Measurements from ENCODE around the gene ZDHHC3.
A peak's percentile ranks its signal among the peaks of the same experiment; 100 is the strongest.

Gene ZDHHC3

DNA sequence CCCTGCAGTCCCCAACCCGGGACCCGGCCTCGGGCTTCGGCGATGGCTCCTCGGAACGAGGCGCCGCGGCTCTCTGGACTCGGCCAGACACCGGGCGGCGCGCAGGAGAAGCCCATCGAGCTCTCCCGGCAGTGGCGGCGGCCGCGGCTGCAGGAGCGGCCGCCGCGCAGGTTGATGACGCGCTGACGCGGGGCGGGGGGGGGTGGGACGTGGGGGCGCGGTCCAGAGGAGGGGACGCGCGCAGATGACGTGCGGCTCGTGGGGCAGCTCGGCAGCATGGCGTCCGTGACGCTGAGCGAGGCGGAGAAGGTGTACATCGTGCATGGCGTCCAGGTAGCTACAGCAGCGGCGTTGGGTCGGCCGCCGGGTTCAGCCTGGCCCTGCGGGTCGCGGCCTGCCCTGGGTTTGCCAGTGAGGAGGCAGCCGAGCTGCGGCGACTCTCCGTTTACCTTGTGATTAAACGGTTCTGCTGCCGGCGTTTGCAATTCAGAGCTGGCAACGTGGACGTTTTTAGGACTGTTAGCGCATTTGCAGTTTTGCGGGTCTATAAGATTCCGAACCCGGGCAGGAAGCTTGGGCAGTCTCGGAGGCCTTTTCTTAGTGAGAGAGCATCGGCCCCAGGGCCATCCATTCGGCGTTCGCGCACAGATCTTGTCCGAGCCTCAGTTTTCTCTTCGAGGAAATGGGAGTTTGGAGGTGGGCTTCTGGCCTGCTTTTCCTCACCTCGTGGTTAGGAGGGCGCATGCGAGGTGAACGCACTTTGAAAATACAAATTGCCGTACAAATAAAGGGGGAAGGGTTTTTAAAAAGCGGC lies at the start of gene ZDHHC3, which contains the start of gene EXOSC7:
TSS of gene ZDHHC3 (minus strand) at position 173 of the 814 bp plus-strand sequence. CDS start 16,738 bp downstream, outside the sequence.
TSS of gene EXOSC7 (plus strand) at position 243 of the 814 bp plus-strand sequence. CDS start at position 277, 34 bp downstream.
- no peaks in the 10 kb centered on the region for H3K36me3 ChIP-seq (ENCODE audit: insufficient read depth, low read length)
- no peaks in the 10 kb centered on the region for H3K9me3 ChIP-seq (ENCODE audit: insufficient read depth, low read depth, low read length)
- H3K27me3 ChIP-seq (ENCODE audit: insufficient read depth, low read length, poor library complexity, severe bottlenecking): no peaks in the 10 kb centered on the region
- peak within 1 kb of the TSS; percentile 96 for H3K4me2 ChIP-seq (ENCODE audit: low read depth, low read length, poor library complexity, severe bottlenecking)
- peaks cover 66% of the 10 kb centered on the region for H3K4me1 ChIP-seq (ENCODE audit: insufficient read depth, low read length, poor library complexity, severe bottlenecking)
- peak within 1 kb of the TSS; percentile 80 for H3K9ac ChIP-seq (ENCODE audit: low read depth, low read length, poor library complexity, severe bottlenecking)
- no peaks in the 10 kb centered on the region for H3K9me2 ChIP-seq (replicated peaks; ENCODE audit: low read depth, low read length)
- peaks cover 91% of the 10 kb centered on the region for H3K79me2 ChIP-seq (ENCODE audit: insufficient read depth, low read length)
- H4K20me1 ChIP-seq (ENCODE audit: insufficient read depth, low read length, poor library complexity, severe bottlenecking): peaks cover 42% of the 10 kb centered on the region
- TF ChIP-seq CTCF (conservative IDR thresholded peaks at IDR 0.05; ENCODE audit: low read length): no peak
- no peak for TF ChIP-seq EZH2phosphoT487 (IDR thresholded peaks at IDR 0.05; ENCODE audit: borderline replicate concordance)
- peak within 1 kb of the TSS; percentile 99 for H2AFZ ChIP-seq (ENCODE audit: low read length)
- H3F3A ChIP-seq (ENCODE audit: low read depth): peaks cover 3% of the 10 kb centered on the region; the same call in 1 of the 2 replicates
- H3K4me3 ChIP-seq (ENCODE audit: low read length, poor library complexity, severe bottlenecking): peak within 1 kb of the TSS; percentile 81

GRCh38 chr3:45024542-45025255 lies 48.7 kb upstream of the ZDHHC3 start:
- Histone ChIP-seq H3K9me2 (replicated peaks; ENCODE audit: low read depth, low read length) (no peaks in the 10 kb centered on the region), H3K79me2 (ENCODE audit: insufficient read depth, low read length) (no peaks in the 10 kb centered on the region), H3K4me2 (ENCODE audit: low read depth, low read length, poor library complexity, severe bottlenecking) (no peak overlapping the region), H4K20me1 (ENCODE audit: insufficient read depth, low read length, poor library complexity, severe bottlenecking) (no peaks in the 10 kb centered on the region), H3K9me3 (ENCODE audit: insufficient read depth, low read depth, low read length) (no peaks in the 10 kb centered on the region), H2AFZ (ENCODE audit: low read length) (no peak overlapping the region), H3K36me3 (ENCODE audit: insufficient read depth, low read length) (no peaks in the 10 kb centered on the region), H3K4me3 (ENCODE audit: low read length, poor library complexity, severe bottlenecking) (no peak overlapping the region), H3K4me1 (ENCODE audit: insufficient read depth, low read length, poor library complexity, severe bottlenecking) (no peaks in the 10 kb centered on the region), H3K9ac (ENCODE audit: low read depth, low read length, poor library complexity, severe bottlenecking) (no peak overlapping the region), H3F3A (ENCODE audit: low read depth) (no peaks in the 10 kb centered on the region), H3K27me3 (ENCODE audit: insufficient read depth, low read length, poor library complexity, severe bottlenecking) (no peaks in the 10 kb centered on the region)
- TF ChIP-seq CTCF (conservative IDR thresholded peaks at IDR 0.05; ENCODE audit: low read length): no peak
- no peak for TF ChIP-seq EZH2phosphoT487 (IDR thresholded peaks at IDR 0.05; ENCODE audit: borderline replicate concordance)

DNA sequence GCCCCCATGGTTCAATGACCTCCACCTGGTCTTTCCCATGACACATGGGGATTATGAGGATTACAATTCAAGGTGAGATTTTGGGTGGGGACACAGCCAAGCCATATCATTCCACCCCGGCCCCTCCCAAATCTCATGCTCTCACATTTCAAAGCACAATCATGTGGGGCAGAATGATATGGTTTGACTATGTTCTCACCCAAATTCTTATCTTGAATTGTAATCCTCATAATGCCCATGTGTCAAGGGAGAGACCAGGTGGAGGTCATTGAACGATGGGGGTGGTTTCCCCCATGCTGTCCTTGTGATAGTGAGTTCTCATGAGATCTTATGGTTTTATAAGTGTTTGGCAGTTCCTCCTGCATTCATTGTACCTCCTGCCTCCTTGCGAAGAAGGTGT lies 47.7 kb upstream of the ZDHHC3 start:
- Histone ChIP-seq H3K36me3 (ENCODE audit: insufficient read depth, low read length) (no peaks in the 10 kb centered on the region), H3K27me3 (ENCODE audit: insufficient read depth, low read length, poor library complexity, severe bottlenecking) (no peaks in the 10 kb centered on the region), H3K9ac (ENCODE audit: low read depth, low read length, poor library complexity, severe bottlenecking) (no peak overlapping the region), H3K4me2 (ENCODE audit: low read depth, low read length, poor library complexity, severe bottlenecking) (no peak overlapping the region), H3K79me2 (ENCODE audit: insufficient read depth, low read length) (no peaks in the 10 kb centered on the region), H4K20me1 (ENCODE audit: insufficient read depth, low read length, poor library complexity, severe bottlenecking) (no peaks in the 10 kb centered on the region), H3K4me3 (ENCODE audit: low read length, poor library complexity, severe bottlenecking) (no peak overlapping the region), H3K9me2 (replicated peaks; ENCODE audit: low read depth, low read length) (no peaks in the 10 kb centered on the region), H3F3A (ENCODE audit: low read depth) (no peaks in the 10 kb centered on the region), H3K9me3 (ENCODE audit: insufficient read depth, low read depth, low read length) (no peaks in the 10 kb centered on the region), H2AFZ (ENCODE audit: low read length) (no peak overlapping the region), H3K4me1 (ENCODE audit: insufficient read depth, low read length, poor library complexity, severe bottlenecking) (peaks cover 2% of the 10 kb centered on the region)
- no peak for TF ChIP-seq CTCF (conservative IDR thresholded peaks at IDR 0.05; ENCODE audit: low read length)
- no peak for TF ChIP-seq EZH2phosphoT487 (IDR thresholded peaks at IDR 0.05; ENCODE audit: borderline replicate concordance)

Measured in Loucy (cell line).